GM12874 (cell line): Measurements from ENCODE around the gene ARHGEF11.

Experiments used
- TF ChIP-seq, protein P1 (sequence below): IDR thresholded peaks from 2 replicates; pipeline ENCODE4 v1.5.1; 2011; ENCODE audit warnings: low read depth, mild to moderate bottlenecking, control low read depth, low read length, moderate library complexity; ENCODE audit not compliant: insufficient read depth

Gene ARHGEF11

GRCh38 chr1:156949127-156949526 is 96.4 kb downstream of the ARHGEF11 start:
- TF ChIP-seq, protein P1, sequence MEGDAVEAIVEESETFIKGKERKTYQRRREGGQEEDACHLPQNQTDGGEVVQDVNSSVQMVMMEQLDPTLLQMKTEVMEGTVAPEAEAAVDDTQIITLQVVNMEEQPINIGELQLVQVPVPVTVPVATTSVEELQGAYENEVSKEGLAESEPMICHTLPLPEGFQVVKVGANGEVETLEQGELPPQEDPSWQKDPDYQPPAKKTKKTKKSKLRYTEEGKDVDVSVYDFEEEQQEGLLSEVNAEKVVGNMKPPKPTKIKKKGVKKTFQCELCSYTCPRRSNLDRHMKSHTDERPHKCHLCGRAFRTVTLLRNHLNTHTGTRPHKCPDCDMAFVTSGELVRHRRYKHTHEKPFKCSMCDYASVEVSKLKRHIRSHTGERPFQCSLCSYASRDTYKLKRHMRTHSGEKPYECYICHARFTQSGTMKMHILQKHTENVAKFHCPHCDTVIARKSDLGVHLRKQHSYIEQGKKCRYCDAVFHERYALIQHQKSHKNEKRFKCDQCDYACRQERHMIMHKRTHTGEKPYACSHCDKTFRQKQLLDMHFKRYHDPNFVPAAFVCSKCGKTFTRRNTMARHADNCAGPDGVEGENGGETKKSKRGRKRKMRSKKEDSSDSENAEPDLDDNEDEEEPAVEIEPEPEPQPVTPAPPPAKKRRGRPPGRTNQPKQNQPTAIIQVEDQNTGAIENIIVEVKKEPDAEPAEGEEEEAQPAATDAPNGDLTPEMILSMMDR = no peak

DNA sequence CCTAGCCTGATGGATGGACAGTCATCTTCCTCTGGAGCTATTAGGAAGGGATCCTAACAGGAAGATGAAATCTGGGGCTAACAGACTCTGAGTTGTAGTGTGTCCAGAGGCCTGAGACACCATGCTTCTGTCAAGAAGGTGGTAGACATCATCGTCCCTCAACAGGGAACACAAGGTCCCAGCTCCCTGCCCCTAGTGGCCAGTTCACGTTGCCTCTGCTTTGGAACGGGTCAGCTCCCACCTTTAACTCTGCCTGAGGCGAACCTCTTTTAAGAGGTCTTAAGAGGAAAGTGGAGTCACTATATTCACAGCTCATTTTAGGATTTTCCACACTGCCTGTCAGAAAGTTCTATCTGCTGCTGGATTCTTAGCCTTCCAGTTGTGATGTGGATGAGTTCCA is 96.8 kb downstream of the ARHGEF11 start:
- TF ChIP-seq, protein P1 = peak; percentile 7; the same call in 1 of the 2 replicates

- TF ChIP-seq, protein P1 = no peak
Measured at GRCh38 chr1:156947818-156948525, 97.6 kb downstream of the ARHGEF11 start.

DNA sequence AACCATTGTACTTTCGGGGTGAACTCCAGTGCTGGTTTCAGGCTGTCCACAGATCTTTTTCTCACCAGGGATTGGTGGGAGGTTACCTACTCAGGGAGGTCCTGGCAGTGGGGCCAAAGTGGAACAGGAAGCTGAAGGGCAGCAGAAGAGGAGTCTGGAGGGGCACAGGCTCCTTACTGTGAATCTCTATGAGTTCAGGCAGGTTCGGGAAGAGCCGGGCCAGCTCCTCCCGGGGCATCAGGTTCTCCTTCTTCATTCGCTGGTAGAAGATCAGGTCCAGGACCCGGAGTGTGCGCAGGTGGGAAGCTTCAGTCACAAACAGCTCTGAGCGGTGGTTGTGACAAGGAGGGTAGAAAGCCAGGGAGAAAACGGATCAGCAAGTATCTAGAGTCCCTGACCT is 98.4 kb downstream of the ARHGEF11 start:
- TF ChIP-seq, protein P1 = no peak

DNA sequence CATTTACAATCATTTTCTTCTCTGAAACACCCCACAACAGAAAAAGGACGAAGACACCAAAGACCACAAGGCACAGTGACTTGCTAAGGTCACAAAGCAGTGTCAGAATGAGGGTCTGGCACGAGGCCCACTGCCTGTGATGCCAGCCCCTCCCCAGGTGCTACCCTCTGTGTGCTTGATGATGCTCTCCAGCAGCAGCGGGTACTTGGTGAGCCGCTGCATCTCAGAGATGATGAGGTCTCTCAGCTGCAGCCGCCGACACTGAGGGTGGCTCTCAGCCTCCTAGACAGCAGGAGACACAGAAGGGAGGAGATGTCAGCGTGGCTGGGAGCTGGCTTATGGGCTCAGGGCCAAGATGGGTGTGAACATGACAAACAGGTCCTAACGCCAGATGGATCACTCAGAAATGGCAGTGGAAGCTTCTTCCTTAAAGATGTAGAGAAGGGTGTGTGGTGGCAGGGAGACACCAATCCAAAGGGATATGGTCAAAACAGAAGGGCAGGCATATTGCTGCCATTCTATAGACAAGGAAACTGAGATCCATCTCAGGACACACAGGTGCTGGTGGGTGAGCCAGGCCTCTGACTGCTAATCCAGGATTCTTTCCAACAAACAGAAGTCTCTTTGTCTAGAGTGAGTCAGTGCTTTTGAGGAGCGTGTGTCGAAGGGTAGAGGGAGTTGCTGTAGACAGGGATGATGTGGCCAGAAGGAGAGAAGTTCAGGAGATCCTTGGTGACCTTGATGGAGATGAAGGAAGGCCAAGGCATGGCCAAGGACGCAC is 99.5 kb downstream of the ARHGEF11 start:
- TF ChIP-seq, protein P1 = no peak

DNA sequence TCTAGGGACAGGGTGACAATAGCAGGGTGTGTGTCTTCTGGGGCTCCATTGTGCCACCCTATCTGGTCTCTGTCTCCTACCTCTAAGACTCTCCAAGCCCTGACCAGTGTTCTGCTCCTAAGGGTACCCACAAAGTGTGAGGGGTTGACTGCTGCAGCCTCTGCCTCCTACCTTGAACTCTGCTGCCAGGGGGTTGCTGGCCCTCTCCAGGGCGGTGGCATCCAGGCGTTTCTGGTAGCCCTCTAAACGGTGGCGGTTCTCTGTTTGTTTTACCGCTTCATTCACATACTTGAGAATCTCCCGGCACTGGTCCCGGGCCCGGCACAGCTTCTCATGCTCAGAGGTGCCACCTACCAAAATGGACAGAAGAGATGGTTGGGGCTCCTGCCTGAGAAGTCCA is 100.7 kb downstream of the ARHGEF11 start:
- TF ChIP-seq, protein P1 = no peak

GRCh38 chr1:156944268-156944667 is 101.3 kb downstream of the ARHGEF11 start:
- TF ChIP-seq, protein P1 = no peak
